Mesangial cell (primary cell): ENCODE data around the gene CYP2A13. TPM values are rescaled to one million over a fixed set of nuclear protein-coding genes. Genes with fewer than 3 reads are reported as not detected.

Experiments
- total RNA-seq: library from RNA; depleted of rRNA; stranded (reverse); fragments of >200 nt; gene quantifications from 2 replicates; pipeline ENCODE4 v1.2.3, GENCODE V29; 2015

The CYP2A13 gene
- not detected in 2 replicates for total RNA-seq

GRCh38 chr19:41088151-41088550, at the start of gene CYP2A13:
CYP2A13 (plus strand) TSS chr19:41088451; CDS start chr19:41088472, 21 bp downstream.

GRCh38 chr19:41114132-41114531, 25.9 kb downstream of the CYP2A13 start, which contains the start of gene CYP2F1:
CYP2F1 (plus strand) TSS chr19:41114432; CDS start chr19:41116189, 1,757 bp downstream.

Other genes starting within 250 kb of the CYP2A13 start
- not detected in 2 replicates for gene CYP2A6, start 238.0 kb upstream of the CYP2A13 start, total RNA-seq
- not detected in 2 replicates for gene CYP2A7, start 206.2 kb upstream of the CYP2A13 start, total RNA-seq
- gene CYP2B6, start 97.2 kb upstream of the CYP2A13 start, total RNA-seq = not detected in 2 replicates
- gene CYP2F1, start 26.0 kb downstream of the CYP2A13 start, total RNA-seq = not detected in 2 replicates
- gene CYP2S1, start 104.8 kb downstream of the CYP2A13 start, total RNA-seq = 2.9 and 4.1 TPM in 2 replicates
- gene AXL, start 130.8 kb downstream of the CYP2A13 start, total RNA-seq = 356 and 367 TPM in 2 replicates
- 125 and 158 TPM in 2 replicates for gene HNRNPUL1, start 175.9 kb downstream of the CYP2A13 start, total RNA-seq
- 11.9 and 18.6 TPM in 2 replicates for gene CCDC97, start 221.7 kb downstream of the CYP2A13 start, total RNA-seq